Endometrium (tissue), 2 donors: ENCODE data around the gene GRIN1.
"Not testable (repeated sequence)": the region's sequence is repeated elsewhere in the genome, so short reads cannot be mapped to it uniquely, and the experiment has no call there.

Experiments
- FAIRE-seq: peaks from 2 replicates; lab custom pipeline; 2012; peaks lifted over from hg19 to GRCh38; lab: Jason Lieb, UNC
- donor health status: control.
- donor health status: control.

GRIN1 gene

DNA sequence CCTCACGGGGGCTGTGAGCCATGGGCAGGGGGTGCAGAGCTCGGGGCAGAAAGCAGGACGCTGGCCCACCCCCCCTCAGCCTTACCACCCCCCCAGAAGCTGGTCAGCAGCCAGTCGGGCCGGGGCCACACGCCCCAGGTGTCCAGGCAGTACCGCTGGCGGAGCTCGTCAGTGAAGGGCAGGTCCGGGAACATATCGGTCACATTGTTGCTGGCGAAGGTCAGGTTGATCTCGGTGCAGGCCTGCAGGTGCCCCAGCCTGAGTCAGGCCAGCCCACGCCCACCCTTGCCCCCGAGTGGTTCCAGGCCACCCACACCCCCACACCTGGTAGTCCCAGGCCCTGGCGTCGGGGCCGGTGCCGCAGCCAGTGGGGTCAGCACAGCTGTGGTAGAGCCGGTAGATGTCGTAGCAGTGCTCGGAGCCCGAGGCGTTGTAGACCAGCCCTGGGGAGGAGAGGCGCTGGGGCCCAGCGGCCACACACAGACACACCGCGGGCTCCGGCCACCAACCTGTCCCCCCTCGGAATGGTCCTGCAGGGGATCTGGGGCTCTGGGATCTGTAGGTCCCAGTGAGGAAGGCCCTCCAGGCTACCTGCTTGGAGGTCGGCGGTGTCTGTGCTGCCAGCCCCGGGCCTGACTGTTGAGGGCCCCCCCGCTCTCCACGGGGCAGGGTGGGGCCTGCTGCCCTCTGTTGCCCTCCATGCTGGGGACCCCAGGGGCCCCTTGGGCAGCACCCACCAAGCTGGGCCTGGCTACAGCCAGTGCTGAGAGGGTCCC is 27.0 kb upstream of the GRIN1 start:
- no peak for FAIRE-seq

GRCh38 chr9:137112564-137113384 is 26.2 kb upstream of the GRIN1 start:
- FAIRE-seq = no peak

DNA sequence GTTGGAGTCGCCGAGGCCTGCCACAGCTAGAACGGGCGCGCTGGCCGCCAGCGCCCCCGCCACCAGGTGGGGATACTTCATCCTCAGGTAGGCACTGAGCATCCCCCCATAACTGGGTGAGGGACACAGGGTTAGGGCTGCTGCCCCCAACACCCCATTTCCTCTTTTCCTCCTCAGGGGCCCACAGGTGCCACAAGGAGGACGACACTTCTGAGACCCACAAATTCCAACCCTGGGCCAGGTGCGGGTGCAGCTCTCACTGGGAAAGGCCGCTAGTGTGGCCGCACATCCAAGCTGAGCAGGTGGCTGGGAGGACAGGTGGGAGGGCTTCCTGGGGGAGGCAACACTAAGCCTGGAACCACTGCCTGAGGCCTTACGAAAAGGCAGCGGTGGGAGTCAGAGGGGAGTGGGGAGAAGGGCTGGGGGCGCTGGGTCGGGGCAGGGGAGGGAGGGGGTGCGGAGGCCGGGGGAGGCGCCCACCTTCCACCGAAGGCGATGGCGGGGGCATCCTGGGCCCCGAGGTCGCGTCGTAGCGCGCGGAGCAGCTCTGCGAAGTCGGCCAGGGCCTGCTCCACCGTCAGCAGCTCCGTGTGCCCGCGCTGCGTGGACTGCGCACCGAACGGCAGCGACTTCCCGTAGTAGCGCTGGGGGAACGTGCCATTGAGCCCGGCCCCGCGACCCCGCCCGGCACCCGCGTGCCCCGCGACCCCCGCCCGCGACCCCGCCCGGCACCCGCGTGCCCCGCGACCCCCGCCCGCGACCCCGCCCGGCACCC is 25.4 kb upstream of the GRIN1 start:
- no peak for FAIRE-seq

- no peak for FAIRE-seq
Observed at GRCh38 chr9:137114220-137114612, 24.7 kb upstream of the GRIN1 start.

- FAIRE-seq = no peak
Observed at GRCh38 chr9:137114613-137115393, 24.2 kb upstream of the GRIN1 start, which contains the start of gene DPP7. TSS of gene DPP7 (minus strand) at chr9:137114733. CDS start at chr9:137114713, 20 bp downstream.

- no peak for FAIRE-seq
Observed at GRCh38 chr9:137115394-137116026, 23.4 kb upstream of the GRIN1 start.

DNA sequence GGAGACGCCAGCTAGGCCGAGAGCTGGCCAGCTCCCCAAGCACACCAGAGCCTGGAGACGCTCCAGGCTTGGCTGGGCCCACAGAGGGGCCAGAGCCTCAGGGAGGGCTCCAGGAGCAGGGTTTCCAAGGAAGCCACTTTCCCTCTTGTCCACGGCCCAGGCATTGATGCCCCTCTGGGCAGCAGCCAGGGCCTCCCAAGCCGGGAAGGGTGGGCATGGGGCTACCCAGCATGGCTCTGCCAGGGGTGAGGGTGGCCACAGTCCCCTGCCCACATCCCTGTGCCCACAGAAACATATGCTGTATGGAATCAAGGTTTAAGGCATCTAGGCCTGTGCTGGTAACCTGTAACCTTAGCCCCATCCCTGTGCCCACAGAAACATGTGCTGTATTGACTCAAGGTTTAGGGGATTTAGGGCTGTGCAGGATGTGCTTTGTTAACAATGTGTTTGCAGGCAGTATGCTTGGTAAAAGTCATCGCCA is 22.9 kb upstream of the GRIN1 start:
- no peak for FAIRE-seq

- FAIRE-seq = no peak
Observed at GRCh38 chr9:137116728-137117127, 22.2 kb upstream of the GRIN1 start.

GRCh38 chr9:137117269-137117731 is 21.7 kb upstream of the GRIN1 start:
- no peak for FAIRE-seq

- not testable (repeated sequence) for FAIRE-seq
Observed at GRCh38 chr9:137118092-137118603, 20.8 kb upstream of the GRIN1 start.

- not testable (repeated sequence) for FAIRE-seq
Observed at GRCh38 chr9:137121927-137122795, 16.8 kb upstream of the GRIN1 start.

DNA sequence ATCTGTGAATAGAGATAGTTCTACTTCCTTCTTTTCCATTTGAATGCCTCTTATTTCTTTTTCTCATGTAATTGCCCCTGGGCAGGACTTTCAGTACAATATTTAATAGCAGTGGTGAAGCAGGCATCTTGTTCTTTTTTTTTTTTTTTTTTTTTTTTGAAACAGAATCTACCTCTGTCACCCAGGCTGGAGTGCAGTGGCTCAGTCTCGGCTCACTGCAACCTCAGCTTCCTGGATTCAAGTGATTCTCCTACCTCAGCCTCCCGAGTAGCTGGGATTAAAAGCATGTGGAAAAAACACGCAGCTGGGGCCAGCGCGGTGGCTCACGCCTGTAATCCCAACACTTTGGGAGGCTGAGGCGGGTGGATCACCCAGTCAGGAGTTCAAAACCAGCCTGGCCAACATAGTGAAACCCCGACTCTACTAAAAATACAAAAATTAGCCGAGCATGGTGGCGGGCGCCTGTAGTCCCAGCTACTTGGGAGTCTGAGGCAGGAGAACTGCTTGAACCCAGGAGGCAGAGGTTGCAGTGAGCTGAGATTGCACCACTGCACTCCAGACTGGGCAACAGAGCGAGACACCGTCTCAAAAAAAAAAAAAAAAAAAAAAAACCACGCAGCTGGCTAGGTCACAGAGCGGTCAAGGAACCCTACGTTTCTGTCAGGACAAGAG is 16.0 kb upstream of the GRIN1 start:
- not testable (repeated sequence) for FAIRE-seq

DNA sequence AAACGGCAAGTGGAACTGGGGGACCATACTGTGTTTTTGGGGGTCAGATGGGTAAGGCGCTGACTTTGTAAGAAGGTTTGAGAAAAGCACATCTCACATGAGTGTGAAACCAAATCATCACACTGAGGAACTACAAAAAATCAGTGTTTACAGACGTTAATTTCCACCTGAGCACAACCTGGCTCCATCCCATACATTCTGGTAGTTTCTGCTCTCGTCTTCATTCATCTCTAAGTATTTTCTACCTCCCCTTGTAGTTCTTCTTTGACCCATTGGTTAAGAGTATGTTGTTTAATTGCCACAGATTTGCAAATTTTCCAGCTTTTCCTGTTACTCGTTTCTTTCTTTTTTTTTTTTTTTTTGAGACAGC is 15.5 kb upstream of the GRIN1 start:
- FAIRE-seq = no peak

DNA sequence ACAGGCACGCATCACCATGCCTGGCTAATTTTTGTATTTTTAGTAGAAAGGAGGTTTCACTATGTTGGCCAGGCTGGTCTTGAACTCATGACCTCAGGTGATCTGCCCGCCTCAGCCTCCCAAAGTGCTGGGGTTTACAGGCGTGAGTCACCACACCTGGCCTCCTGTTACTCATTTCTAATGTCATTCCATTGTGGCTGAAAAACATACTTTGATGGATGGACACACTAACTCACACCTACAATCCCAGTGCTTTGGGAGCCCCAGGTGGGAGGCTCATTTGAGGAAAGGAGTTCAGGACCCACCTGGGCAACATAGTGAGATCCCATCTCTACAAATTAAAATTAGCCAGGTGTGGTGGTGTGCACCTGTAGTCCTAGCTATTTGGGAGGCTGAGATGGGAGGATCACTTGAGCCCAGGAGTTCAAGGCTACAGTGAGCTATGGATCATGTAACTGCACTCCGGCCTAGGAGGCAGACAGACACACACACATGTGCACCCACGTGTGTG is 14.9 kb upstream of the GRIN1 start:
- FAIRE-seq = not testable (repeated sequence)

- no peak for FAIRE-seq
Observed at GRCh38 chr9:137126786-137127185, 12.2 kb upstream of the GRIN1 start.

- no peak for FAIRE-seq
Observed at GRCh38 chr9:137127301-137128157, 11.4 kb upstream of the GRIN1 start.

DNA sequence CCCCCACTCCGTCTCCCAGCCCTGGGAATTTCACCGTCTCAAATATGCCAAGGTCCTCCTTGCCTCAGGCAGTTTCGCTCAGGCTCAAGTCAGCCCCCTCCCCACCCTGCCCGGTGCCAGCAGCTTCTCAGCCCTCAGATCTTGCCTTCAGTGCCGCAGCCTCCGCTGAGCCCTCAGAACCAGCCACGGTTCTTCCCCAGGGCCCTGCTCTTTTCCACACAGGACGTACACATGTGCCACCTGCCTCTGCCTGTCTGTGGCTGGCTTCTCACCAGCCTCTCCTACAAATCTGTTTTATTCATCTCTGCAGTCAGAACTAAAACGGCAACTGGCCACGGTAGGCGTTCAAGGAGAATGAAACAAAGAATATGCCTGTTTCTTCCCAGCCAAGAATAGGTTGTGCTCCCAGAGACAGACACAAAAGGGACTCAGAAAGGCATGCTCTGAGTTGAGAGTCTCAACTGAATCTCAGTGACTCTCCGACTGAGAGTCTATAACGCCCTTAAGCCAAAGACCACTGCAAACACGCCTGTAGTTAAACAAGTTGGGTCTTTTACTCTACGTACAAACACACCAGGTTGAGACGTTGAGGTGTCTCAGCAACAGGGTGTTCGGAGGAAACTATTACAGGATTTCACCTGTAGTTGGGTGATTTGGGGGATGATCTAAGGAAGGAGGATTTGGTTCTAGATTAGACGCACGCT is 10.6 kb upstream of the GRIN1 start:
- FAIRE-seq = no peak
